IMR-90 (cell line): ENCODE data around the gene DIAPH1. TPM values are rescaled to one million over a fixed set of nuclear protein-coding genes. Genes with fewer than 3 reads are reported as not detected.

ENCODE experiments used
- ATAC-seq: fragments of 200-7000 bp; cut with Tn5 transposase; 2 replicates; pipeline ENCODE4 v1.9.1; 2020; ENCODE audit warnings: low read depth, mild to moderate bottlenecking, moderate library complexity
- BruUV-seq: library from RNA; stranded (reverse); fragments of 400-500 nt; replicated peaks from 2 replicates; lab custom pipeline; 2021; lab: Mats Ljungman, UMichigan
- CTCF ChIA-PET: fragments of 300-600 bp; formaldehyde crosslinking; extraction: SDS; loops from one replicate; lab custom pipeline; 2021; ENCODE audit warnings: antibody characterized with exemption; lab: Yijun Ruan, JAX
- POLR2A ChIA-PET: fragments of 300-600 bp; sonication (Branson Sonifier 250); formaldehyde crosslinking; loops from one replicate; lab custom pipeline; 2022; ENCODE audit warnings: antibody characterized with exemption; ENCODE audit not compliant: unreplicated experiment; lab: Charles Lee
- DNase-seq: peaks from one replicate; pipeline ENCODE4 v3.0.0; 2013
- H2AFZ ChIP-seq: replicated peaks from 2 replicates; pipeline ENCODE3; 2013; ENCODE audit warnings: low read length, mild to moderate bottlenecking; ENCODE audit not compliant: poor library complexity
- H2AK5ac ChIP-seq: 2 replicates; pipeline ENCODE4 v1.6.1; 2013; ENCODE audit warnings: low read depth, low read length, inconsistent platforms
- H2AK9ac ChIP-seq: replicated peaks from 2 replicates; pipeline ENCODE3; 2013; ENCODE audit warnings: mild to moderate bottlenecking, low read depth, low read length, moderate library complexity; ENCODE audit not compliant: poor library complexity
- H2BK120ac ChIP-seq: 2 replicates; pipeline ENCODE4 v1.6.1; 2013; ENCODE audit warnings: low read depth, low read length, inconsistent platforms
- H2BK15ac ChIP-seq: 3 replicates; pipeline ENCODE4 v1.6.1; 2013; ENCODE audit warnings: low read depth, low read length, inconsistent platforms
- H2BK20ac ChIP-seq: 2 replicates; pipeline ENCODE4 v1.6.1; 2013; ENCODE audit warnings: low read depth, mild to moderate bottlenecking, inconsistent platforms, low read length, moderate library complexity
- H2BK5ac ChIP-seq: 2 replicates; pipeline ENCODE4 v1.6.1; 2013; ENCODE audit warnings: mild to moderate bottlenecking, low read depth, low read length, inconsistent platforms; ENCODE audit not compliant: poor library complexity, severe bottlenecking
- H3K14ac ChIP-seq: replicated peaks from 2 replicates; pipeline ENCODE4 v1.6.1; 2013; ENCODE audit warnings: low read depth, low read length, inconsistent platforms
- H3K18ac ChIP-seq: 2 replicates; pipeline ENCODE4 v1.6.1; 2013; ENCODE audit warnings: low read depth, low read length, control low read depth
- H3K23ac ChIP-seq: 2 replicates; pipeline ENCODE4 v1.6.1; 2013; ENCODE audit warnings: low read depth, low read length, inconsistent platforms
- H3K27ac ChIP-seq: 2 replicates; pipeline ENCODE4 v1.5.1; 2013; ENCODE audit warnings: mild to moderate bottlenecking, control low read depth, low read length; ENCODE audit not compliant: insufficient read depth
- H3K27me3 ChIP-seq: 2 replicates; pipeline ENCODE4 v1.6.1; 2013; ENCODE audit warnings: low read length; ENCODE audit not compliant: control insufficient read depth, insufficient read depth
- H3K36me3 ChIP-seq: 2 replicates; pipeline ENCODE4 v1.6.1; 2013; ENCODE audit warnings: low read length, mixed read lengths; ENCODE audit not compliant: control insufficient read depth, insufficient read depth
- H3K4ac ChIP-seq: 2 replicates; pipeline ENCODE4 v1.6.1; 2013; ENCODE audit warnings: low read depth, low read length, inconsistent platforms
- H3K4me1 ChIP-seq: 2 replicates; pipeline ENCODE4 v1.6.1; 2013; ENCODE audit warnings: low read length, mixed read lengths; ENCODE audit not compliant: control insufficient read depth, insufficient read depth
- H3K4me2 ChIP-seq: 2 replicates; pipeline ENCODE4 v1.6.1; 2013; ENCODE audit warnings: low read depth, mild to moderate bottlenecking, control low read depth, low read length, moderate library complexity
- H3K4me3 ChIP-seq: 2 replicates; pipeline ENCODE4 v1.5.1; 2013; ENCODE audit warnings: low read depth, mild to moderate bottlenecking, control low read depth, low read length, moderate library complexity; ENCODE audit not compliant: insufficient read depth
- H3K56ac ChIP-seq: 2 replicates; pipeline ENCODE4 v1.6.1; 2013; ENCODE audit warnings: low read length, inconsistent platforms; ENCODE audit not compliant: insufficient read depth; ENCODE audit errors: extremely low read depth
- H3K79me1 ChIP-seq, 2 experiments: 2 replicates each; pipeline ENCODE4 v1.6.1; 2013; ENCODE audit warnings: low read length in 2 of 2, inconsistent platforms in 1 of 2, low read depth in 1 of 2
- H3K9ac ChIP-seq: 2 replicates; pipeline ENCODE4 v1.6.1; 2013; ENCODE audit warnings: low read depth, low read length, control low read depth
- H3K9me1 ChIP-seq: 2 replicates; pipeline ENCODE4 v1.6.1; 2013; ENCODE audit warnings: low read length, inconsistent platforms; ENCODE audit not compliant: insufficient read depth
- H3K9me3 ChIP-seq: 2 replicates; pipeline ENCODE4 v1.6.1; 2013; ENCODE audit warnings: low read length; ENCODE audit not compliant: control insufficient read depth, insufficient read depth
- H4K20me1 ChIP-seq: 2 replicates; pipeline ENCODE4 v1.6.1; 2013; ENCODE audit warnings: low read length, inconsistent platforms; ENCODE audit not compliant: insufficient read depth
- H4K5ac ChIP-seq: 2 replicates; pipeline ENCODE4 v1.6.1; 2013; ENCODE audit warnings: mild to moderate bottlenecking, low read depth, low read length, control low read depth
- H4K8ac ChIP-seq, 2 experiments: 2 replicates each; pipeline ENCODE4 v1.6.1; 2013; ENCODE audit warnings: low read depth in 2 of 2, low read length in 2 of 2, control low read depth in 1 of 2, inconsistent platforms in 1 of 2
- H4K91ac ChIP-seq: 2 replicates; pipeline ENCODE4 v1.6.1; 2013; ENCODE audit warnings: low read depth, low read length, inconsistent platforms; ENCODE audit not compliant: insufficient read depth
- CTCF ChIP-seq: conservative IDR thresholded peaks from 2 replicates; pipeline ENCODE4 v1.5.1; 2012; ENCODE audit warnings: mild to moderate bottlenecking, low read depth, low read length, improper control_type of control experiment
- RAD21 ChIP-seq: IDR thresholded peaks from 2 replicates; pipeline ENCODE4 v1.6.1; 2012; ENCODE audit warnings: low read length, improper control_type of control experiment
- SMC3 ChIP-seq: fragments of 150-350 bp; IDR thresholded peaks from 2 replicates; pipeline ENCODE4 v1.6.1; 2016; ENCODE audit warnings: low read depth, mild to moderate bottlenecking, antibody characterized with exemption, low read length, moderate library complexity
- WGBS, 2 experiments: methylation state at CpG; one replicate each; pipeline versions ENCODE4 v1.1.5 to v1.1.7; 2013; ENCODE audit warnings: missing lambda C conversion rate in 2 of 2; ENCODE audit not compliant: insufficient read length in 1 of 2; ENCODE audit errors: extremely low coverage in 2 of 2; 5-methylcytosine and 5-hydroxymethylcytosine counted together
- dilution Hi-C: fragments of 300-500 bp; cut with HindIII; formaldehyde crosslinking; loops from one replicate; pipeline ENCODE4 v1.14.3; 2018; ENCODE audit warnings: low sequenced_read_pairs; ENCODE audit not compliant: unreplicated experiment
- in situ Hi-C: fragments of 300-500 bp; cut with MboI; formaldehyde crosslinking; loops from 3 replicates; pipeline ENCODE4 v1.14.3; 2019; ENCODE audit warnings: low sequenced_read_pairs, inconsistent platforms, mixed read lengths
- intact Hi-C: fragments of 100-400 bp; cut with micrococcal nuclease; formaldehyde crosslinking; loops from 2 replicates; pipeline ENCODE4 v1.10.0; 2022
- polyA plus RNA-seq, 3 experiments: library from polyadenylated mRNA; depleted of rRNA; stranded (reverse); fragments of >200 nt; gene quantifications; 2 replicates each; pipeline ENCODE4 v1.2.3, GENCODE V29; 2012; ENCODE audit warnings: low replicate concordance in 1 of 3
- total RNA-seq: library from RNA; depleted of rRNA; stranded (reverse); fragments of >200 nt; gene quantifications from 2 replicates; pipeline ENCODE4 v1.2.3, GENCODE V29; 2012
- TF ChIP-seq, protein P1 (sequence below): fragments of 150-350 bp; IDR thresholded peaks from 2 replicates; pipeline ENCODE4 v1.6.1; 2017; ENCODE audit warnings: mild to moderate bottlenecking, antibody characterized with exemption, low read length, low read depth

DIAPH1 gene
- total and polyA plus RNA-seq, 2 of the 4 experiments (the other 2 are of a cell fraction): 12.0 to 37.4 TPM

DNA sequence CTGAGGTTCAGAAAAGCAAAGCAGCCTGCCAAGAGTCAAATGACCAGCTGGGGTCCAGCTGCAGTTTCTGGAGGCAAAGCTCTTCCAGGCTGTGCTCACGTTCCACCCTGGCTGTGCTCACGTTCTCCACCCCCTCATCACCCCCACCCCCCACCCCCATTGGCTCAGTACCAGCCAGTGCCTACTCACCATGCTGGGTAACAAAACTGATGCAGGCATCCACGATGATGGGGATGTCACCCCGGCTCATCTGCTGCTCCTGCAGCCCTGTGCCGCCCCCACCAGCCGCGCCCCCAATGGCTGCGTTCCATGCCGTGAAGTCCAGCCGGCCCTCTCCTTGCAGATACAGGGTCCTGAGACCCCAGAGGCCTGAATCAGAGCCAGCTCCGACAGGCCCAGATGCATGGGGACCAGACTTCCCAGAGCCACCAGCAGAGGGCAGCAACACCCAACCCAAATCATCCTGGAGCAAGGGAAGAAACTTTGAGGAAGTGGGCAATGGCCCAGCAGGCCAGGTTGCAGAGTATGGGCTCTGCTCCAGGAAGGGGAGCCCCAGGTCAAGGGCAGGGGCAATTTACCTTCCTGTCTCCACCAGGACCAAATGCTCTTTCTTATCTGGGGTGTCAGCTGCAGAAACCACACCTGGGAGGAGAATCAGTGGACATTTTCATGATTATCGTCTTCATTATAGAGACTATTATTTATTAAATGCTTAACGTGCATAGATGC lies 46.1 kb upstream of the DIAPH1 start:
- no peak overlapping the region for H3K9ac ChIP-seq
- no peak overlapping the region for H2BK5ac ChIP-seq
- dilution Hi-C loops (no loop called here), in situ Hi-C loops (no loop called here), intact Hi-C loops (loop anchor here (1.0 to 2.0 kb wide), 4 partner anchors 27 to 295 kb away; no protein-coding TSS in a partner anchor)
- 68% methylated on average over 3 of the region's 13 CpGs; no CpG with 5 or more reads in 1 of the 2 experiments for WGBS, 2 experiments
- no peak overlapping the region for H4K5ac ChIP-seq
- H3K56ac ChIP-seq: no peak overlapping the region
- H3K4ac ChIP-seq: no peak overlapping the region
- peak; percentile 93 for ATAC-seq
- no peak overlapping the region for H3K27ac ChIP-seq
- H3K9me1 ChIP-seq: no peaks in the 10 kb centered on the region
- no peak overlapping the region for H3K4me3 ChIP-seq
- ChIA-PET POLR2A (no interaction called here), CTCF (interaction anchor here (0.6 to 1.3 kb wide), 6 partner anchors 12 to 1560 kb away, joined by 3 to 5 read pairs (median 4); partner anchors contain the start of gene ARAP3)
- no peaks in the 10 kb centered on the region for H4K20me1 ChIP-seq
- no peak overlapping the region for H2BK15ac ChIP-seq
- DNase-seq: peak; percentile 58
- no peak overlapping the region for H2BK20ac ChIP-seq
- BruUV-seq: no TSS peak
- H3K79me1 ChIP-seq: no peaks in the 10 kb centered on the region
- no peaks in the 10 kb centered on the region for H3K9me3 ChIP-seq
- peaks cover 14% of the 10 kb centered on the region for H3K36me3 ChIP-seq
- no peak overlapping the region for H2BK120ac ChIP-seq
- TF ChIP-seq, protein P1, sequence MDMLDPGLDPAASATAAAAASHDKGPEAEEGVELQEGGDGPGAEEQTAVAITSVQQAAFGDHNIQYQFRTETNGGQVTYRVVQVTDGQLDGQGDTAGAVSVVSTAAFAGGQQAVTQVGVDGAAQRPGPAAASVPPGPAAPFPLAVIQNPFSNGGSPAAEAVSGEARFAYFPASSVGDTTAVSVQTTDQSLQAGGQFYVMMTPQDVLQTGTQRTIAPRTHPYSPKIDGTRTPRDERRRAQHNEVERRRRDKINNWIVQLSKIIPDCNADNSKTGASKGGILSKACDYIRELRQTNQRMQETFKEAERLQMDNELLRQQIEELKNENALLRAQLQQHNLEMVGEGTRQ: no peak
- peak; percentile 88 for TF ChIP-seq CTCF
- TF ChIP-seq SMC3: peak; percentile 62
- TF ChIP-seq RAD21: peak; percentile 83
- peak overlapping the region; percentile 16 for H2AFZ ChIP-seq
- no peak overlapping the region for H3K18ac ChIP-seq
- no peak overlapping the region for H2AK5ac ChIP-seq
- H4K91ac ChIP-seq: no peak overlapping the region
- H3K4me1 ChIP-seq: no peaks in the 10 kb centered on the region
- no peaks in the 10 kb centered on the region for H3K27me3 ChIP-seq
- H4K8ac ChIP-seq: no peak overlapping the region
- H3K23ac ChIP-seq: no peak overlapping the region
- H3K14ac ChIP-seq: no peak overlapping the region
- no peak overlapping the region for H2AK9ac ChIP-seq
- no peak overlapping the region for H3K4me2 ChIP-seq
